HG02885 (cell line): ENCODE results near the gene CX3CR1.
A peak's percentile ranks its signal among the peaks of the same experiment; 100 is the strongest.

Source experiments
- ATAC-seq: cut with Tn5 transposase; IDR thresholded peaks from one replicate; pipeline ENCODE4 v1.9.1; 2021; ENCODE audit warnings: mild to moderate bottlenecking; ENCODE audit not compliant: unreplicated experiment, poor library complexity

Gene CX3CR1

GRCh38 chr3:39294446-39295183 is 14.8 kb upstream of the CX3CR1 start:
- ATAC-seq = no peak

DNA sequence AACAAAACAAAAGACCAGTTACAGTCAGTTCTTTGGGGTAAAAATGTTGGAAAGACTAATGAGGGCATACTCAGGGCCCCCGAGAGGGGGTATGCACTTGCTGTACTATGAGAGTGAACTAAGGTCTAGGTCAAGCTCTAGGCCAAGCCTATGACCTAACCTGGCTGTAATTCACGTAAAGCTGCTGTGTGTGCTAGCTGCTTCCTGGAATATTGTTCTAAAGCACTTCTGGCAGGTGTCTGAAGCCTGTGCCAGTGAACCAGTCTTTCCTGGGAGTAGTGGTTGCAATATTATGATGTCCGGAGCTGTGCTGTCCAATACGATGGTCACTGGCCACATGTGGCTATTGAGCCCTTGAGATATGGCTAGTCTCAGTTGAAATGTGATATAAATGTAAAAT is 13.1 kb upstream of the CX3CR1 start:
- no peak for ATAC-seq

- ATAC-seq = no peak
These were observed 12.1 kb upstream of the CX3CR1 start for GRCh38 chr3:39291903-39292329.

DNA sequence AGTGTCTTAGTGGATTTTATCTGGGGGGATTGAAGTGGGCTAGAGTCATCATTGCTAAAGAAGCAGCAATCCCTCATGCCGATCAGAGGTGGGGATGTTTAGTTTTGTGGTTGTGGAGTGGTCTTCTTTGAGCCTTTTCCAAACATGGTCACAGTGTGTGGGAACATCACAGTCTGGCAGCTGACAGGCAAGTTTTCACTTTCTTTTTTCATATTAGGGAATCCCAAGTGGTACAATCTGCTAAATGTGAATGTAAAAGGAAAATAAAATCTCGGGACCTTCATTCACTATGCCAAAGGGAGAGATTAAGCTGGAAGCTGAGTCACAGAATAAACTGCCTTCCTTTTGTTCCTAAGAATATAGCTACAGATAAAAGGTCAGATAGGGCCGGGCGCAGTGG is 10.4 kb upstream of the CX3CR1 start:
- no peak for ATAC-seq

DNA sequence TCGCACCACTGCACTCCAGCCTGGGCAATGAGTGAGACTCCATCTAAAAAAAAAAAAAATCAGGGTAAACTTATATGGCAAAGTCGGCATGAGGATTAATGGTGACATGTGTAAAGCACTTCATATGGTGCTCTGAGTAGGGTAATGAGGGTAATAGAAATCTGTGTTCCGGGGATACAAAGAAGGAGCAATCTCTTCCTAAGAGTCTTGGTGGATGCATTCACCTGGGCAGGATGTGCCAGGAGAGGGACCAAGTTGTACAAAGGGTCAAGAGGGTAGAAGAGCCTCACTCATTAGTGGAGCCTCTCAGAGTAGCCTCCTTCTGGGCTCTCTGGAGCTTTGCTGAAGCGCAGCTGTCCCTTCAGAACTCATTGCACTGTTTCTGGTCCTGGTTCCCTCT is 9.3 kb upstream of the CX3CR1 start:
- no peak for ATAC-seq

GRCh38 chr3:39288300-39288808 is 8.5 kb upstream of the CX3CR1 start:
- ATAC-seq = peak; percentile 98

- no peak for ATAC-seq
These were observed 7.7 kb upstream of the CX3CR1 start for GRCh38 chr3:39287216-39288164.

DNA sequence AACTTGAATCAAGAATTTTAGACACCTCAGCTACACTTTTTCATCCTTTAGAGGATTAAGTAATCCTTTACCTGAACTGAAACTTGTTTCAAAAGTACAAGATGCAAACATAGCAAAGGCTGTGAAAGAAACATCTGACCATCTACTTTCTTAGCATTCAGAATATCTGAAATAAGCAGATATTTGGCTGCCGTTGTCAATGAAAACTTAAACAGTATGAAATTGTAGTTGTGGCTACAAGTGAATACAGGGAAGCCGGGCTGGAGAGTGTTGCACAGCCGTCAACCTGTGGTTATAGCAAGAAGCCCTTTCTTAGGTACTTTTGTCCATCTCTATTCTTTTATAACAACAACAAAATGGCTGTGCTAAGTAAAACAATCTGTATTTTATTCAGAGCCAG is 6.9 kb upstream of the CX3CR1 start:
- no peak for ATAC-seq

DNA sequence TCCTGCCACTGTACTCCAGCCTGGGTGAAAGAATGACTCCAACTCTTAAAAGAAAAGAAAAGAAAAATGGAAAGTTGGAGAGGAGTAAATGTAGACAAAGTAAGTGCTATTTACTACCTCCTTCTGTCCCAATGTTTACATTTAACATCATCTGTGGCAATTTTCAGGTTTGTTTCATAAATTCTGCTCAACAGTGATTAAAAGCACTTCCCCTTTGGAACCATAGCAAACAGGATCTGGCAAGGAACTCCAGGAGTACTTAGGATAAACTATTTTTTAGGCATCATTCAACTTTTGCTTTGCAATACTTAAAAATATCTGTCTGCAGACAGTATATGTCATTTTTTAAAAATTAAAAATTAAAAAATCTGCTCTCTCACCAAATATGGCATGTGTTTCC is 5.5 kb upstream of the CX3CR1 start:
- ATAC-seq = no peak

GRCh38 chr3:39284457-39284881 is 4.6 kb upstream of the CX3CR1 start:
- ATAC-seq = no peak

- ATAC-seq = no peak
These were observed 2.2 kb upstream of the CX3CR1 start for GRCh38 chr3:39282057-39282456.

DNA sequence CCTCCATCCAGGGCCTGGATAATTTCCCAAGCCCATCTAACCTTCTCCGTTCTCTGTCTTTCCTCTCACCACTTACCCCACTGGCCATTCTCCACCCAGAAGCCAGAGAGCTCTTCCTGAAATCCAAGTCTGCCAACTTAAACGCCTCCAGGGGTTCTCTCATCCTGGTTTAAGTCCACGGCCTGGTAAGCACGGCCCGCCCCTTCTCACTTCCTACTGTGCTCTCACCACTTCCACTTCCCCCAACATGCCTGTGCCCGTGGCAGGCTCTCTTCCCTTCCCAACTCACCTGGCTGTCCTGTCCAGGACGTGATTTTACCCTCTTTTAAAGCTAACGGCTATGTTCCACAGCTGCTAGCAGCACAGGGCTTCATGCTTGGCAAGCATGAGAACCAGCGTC is 1.7 kb upstream of the CX3CR1 start:
- ATAC-seq = no peak

- no peak for ATAC-seq
These were observed 735 bp upstream of the CX3CR1 start for GRCh38 chr3:39280571-39280970.

GRCh38 chr3:39278616-39278935 is 1.3 kb downstream of the CX3CR1 start:
- ATAC-seq = no peak

- no peak for ATAC-seq
These were observed 1.8 kb downstream of the CX3CR1 start for GRCh38 chr3:39277893-39278615.

GRCh38 chr3:39276746-39277145 is 3.1 kb downstream of the CX3CR1 start:
- no peak for ATAC-seq

GRCh38 chr3:39275963-39276593 is 3.8 kb downstream of the CX3CR1 start:
- ATAC-seq = no peak

GRCh38 chr3:39275052-39275451 is 4.8 kb downstream of the CX3CR1 start:
- ATAC-seq = no peak

DNA sequence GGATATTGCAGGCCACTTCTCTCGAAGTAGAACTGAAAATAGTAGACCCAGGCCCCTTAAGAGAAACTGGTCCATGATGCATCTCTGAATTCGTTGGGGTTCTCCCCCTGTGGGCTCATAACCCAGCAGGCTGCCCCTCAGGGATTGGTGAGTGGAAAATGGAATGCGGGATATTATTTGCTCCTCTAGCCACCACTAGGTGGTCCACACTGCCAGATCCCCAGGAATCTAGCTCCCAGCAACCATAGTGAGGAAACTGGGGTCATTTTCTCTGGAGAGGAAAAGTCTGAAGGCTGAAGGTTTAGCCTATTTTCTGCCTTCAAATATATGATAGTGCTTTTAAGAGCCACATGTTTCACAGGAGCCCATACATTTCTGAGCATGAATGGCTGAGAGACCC is 6.7 kb downstream of the CX3CR1 start:
- ATAC-seq = no peak

DNA sequence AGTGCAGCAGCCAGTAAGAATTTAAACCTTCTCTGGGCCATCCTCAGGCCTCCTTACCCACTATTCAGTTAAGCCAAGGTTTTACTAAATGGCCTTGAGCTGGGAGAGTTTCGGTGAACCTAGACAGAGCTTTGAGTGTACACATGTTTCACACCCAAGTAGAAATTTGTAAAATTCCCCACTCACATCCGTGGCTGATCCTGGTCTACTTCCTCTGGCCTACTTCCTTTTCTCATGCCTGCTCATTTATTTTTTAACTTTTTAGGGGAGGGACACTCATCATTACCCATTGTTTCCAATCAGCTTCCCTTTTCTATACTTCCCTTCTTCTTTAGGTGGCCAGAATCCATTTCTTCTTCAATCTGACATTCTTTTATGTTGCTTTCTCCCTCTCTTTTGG is 7.6 kb downstream of the CX3CR1 start:
- no peak for ATAC-seq
